ENCODE data around the gene KCTD3. TPM values are rescaled to one million over a fixed set of nuclear protein-coding genes. Genes with fewer than 3 reads are reported as not detected.

The KCTD3 gene
- total and polyA plus RNA-seq, 2 donors (not counting 1 experiment from before 2014, with no cell fraction given) = 2.3 to 3.0 TPM

- no peaks in the 10 kb centered on the region for H3K27me3 Mint-ChIP-seq
- 80% methylated on average over 1 of the region's 2 CpGs for WGBS (ENCODE audit: insufficient coverage)
These were observed 28.1 kb downstream of the KCTD3 start for GRCh38 chr1:215595231-215595630.

GRCh38 chr1:215597961-215598360 is 30.9 kb downstream of the KCTD3 start:
- no peaks in the 10 kb centered on the region for H3K9me3 Mint-ChIP-seq (ENCODE audit: insufficient read depth)
- POLR2A ChIA-PET = no interaction called here
- DNase-seq (no peak), ATAC-seq (ENCODE audit: low read depth) (no peak)
- H3K9ac ChIP-seq (ENCODE audit: low read length) = no peak overlapping the region
- peaks cover 0 to 1% of the 10 kb centered on the region in 2 experiments for H3K36me3 ChIP-seq (replicated peaks in 1 of 2; ENCODE audit: control extremely low read depth in 1 of 2, control insufficient read depth in 1 of 2, extremely low read depth in 1 of 2, insufficient read depth in 2 of 2, low read length in 1 of 2)
- H3K4me1 ChIP-seq (ENCODE audit: control insufficient read depth in 2 of 2, insufficient read depth in 2 of 2, low read length in 2 of 2) = no peaks in the 10 kb centered on the region
- H3K4me1 Mint-ChIP-seq = no peaks in the 10 kb centered on the region
- no peak overlapping the region for H3K4me3 ChIP-seq (ENCODE audit: control extremely low read depth in 1 of 5, extremely low read depth in 1 of 5, insufficient read depth in 1 of 5, low read depth in 2 of 5, low read length in 4 of 5)
- H3K4me3 Mint-ChIP-seq = no peak overlapping the region
- no peak overlapping the region for H2AFZ ChIP-seq (ENCODE audit: insufficient read depth, low read depth, low read length, poor library complexity, severe bottlenecking)
- H3K79me2 ChIP-seq (ENCODE audit: control insufficient read depth, insufficient read depth, low read length) = no peaks in the 10 kb centered on the region
- no peak overlapping the region for H3K27ac Mint-ChIP-seq
- no peaks in the 10 kb centered on the region for H3K27me3 Mint-ChIP-seq
- H4K20me1 ChIP-seq (ENCODE audit: control insufficient read depth, insufficient read depth, low read length, poor library complexity, severe bottlenecking) = no peaks in the 10 kb centered on the region
- no peak overlapping the region for H3K4me2 ChIP-seq (replicated peaks; ENCODE audit: low read depth, low read length, poor library complexity, severe bottlenecking)
- intact Hi-C loops (cut with micrococcal nuclease) = no loop called here
- H3K27me3 ChIP-seq (replicated peaks in 1 of 4; ENCODE audit: control extremely low read depth in 1 of 4, control insufficient read depth in 3 of 4, insufficient read depth in 4 of 4, low read length in 3 of 4) = no peaks in the 10 kb centered on the region
- CTCF ChIA-PET = no interaction called here
- no peak overlapping the region for H3K27ac ChIP-seq (ENCODE audit: low read length in 2 of 2)
- TF ChIP-seq, protein P1, sequence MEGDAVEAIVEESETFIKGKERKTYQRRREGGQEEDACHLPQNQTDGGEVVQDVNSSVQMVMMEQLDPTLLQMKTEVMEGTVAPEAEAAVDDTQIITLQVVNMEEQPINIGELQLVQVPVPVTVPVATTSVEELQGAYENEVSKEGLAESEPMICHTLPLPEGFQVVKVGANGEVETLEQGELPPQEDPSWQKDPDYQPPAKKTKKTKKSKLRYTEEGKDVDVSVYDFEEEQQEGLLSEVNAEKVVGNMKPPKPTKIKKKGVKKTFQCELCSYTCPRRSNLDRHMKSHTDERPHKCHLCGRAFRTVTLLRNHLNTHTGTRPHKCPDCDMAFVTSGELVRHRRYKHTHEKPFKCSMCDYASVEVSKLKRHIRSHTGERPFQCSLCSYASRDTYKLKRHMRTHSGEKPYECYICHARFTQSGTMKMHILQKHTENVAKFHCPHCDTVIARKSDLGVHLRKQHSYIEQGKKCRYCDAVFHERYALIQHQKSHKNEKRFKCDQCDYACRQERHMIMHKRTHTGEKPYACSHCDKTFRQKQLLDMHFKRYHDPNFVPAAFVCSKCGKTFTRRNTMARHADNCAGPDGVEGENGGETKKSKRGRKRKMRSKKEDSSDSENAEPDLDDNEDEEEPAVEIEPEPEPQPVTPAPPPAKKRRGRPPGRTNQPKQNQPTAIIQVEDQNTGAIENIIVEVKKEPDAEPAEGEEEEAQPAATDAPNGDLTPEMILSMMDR (IDR thresholded peaks at IDR 0.05) = no peak
- no peak for TF ChIP-seq EZH2 (IDR thresholded peaks at IDR 0.05; ENCODE audit: borderline replicate concordance, insufficient read depth, low read depth, low read length, poor library complexity, severe bottlenecking)
- H3K9me3 ChIP-seq (ENCODE audit: control extremely low read depth in 1 of 3, control insufficient read depth in 2 of 3, insufficient read depth in 1 of 3, low read length in 2 of 3) = no peaks in the 10 kb centered on the region

More at GRCh38 chr1:215595231-215595630, 28.1 kb downstream of the KCTD3 start:
- H3K27me3 ChIP-seq (replicated peaks in 1 of 4; ENCODE audit: control extremely low read depth in 1 of 4, control insufficient read depth in 3 of 4, insufficient read depth in 4 of 4, low read length in 3 of 4) = no peaks in the 10 kb centered on the region
- no peaks in the 10 kb centered on the region for H4K20me1 ChIP-seq (ENCODE audit: control insufficient read depth, insufficient read depth, low read length, poor library complexity, severe bottlenecking)
- Mint-ChIP-seq H3K4me1 (no peaks in the 10 kb centered on the region), H3K9me3 (ENCODE audit: insufficient read depth) (no peaks in the 10 kb centered on the region), H3K4me3 (no peak overlapping the region), H3K27ac (no peak overlapping the region)
- intact Hi-C loops (cut with micrococcal nuclease) = no loop called here
- no peak overlapping the region for H3K9ac ChIP-seq (ENCODE audit: low read length)
- ChIA-PET POLR2A (no interaction called here), CTCF (no interaction called here)
- no peak overlapping the region for H2AFZ ChIP-seq (ENCODE audit: insufficient read depth, low read depth, low read length, poor library complexity, severe bottlenecking)
- DNase-seq (no peak), ATAC-seq (ENCODE audit: low read depth) (no peak)
- TF ChIP-seq EZH2 (IDR thresholded peaks at IDR 0.05; ENCODE audit: borderline replicate concordance, insufficient read depth, low read depth, low read length, poor library complexity, severe bottlenecking) = no peak
- TF ChIP-seq, protein P1 (IDR thresholded peaks at IDR 0.05) = no peak
- no peaks in the 10 kb centered on the region for H3K79me2 ChIP-seq (ENCODE audit: control insufficient read depth, insufficient read depth, low read length)
- peaks cover 0 to 1% of the 10 kb centered on the region in 2 experiments for H3K36me3 ChIP-seq (replicated peaks in 1 of 2; ENCODE audit: control extremely low read depth in 1 of 2, control insufficient read depth in 1 of 2, extremely low read depth in 1 of 2, insufficient read depth in 2 of 2, low read length in 1 of 2)
- no peak overlapping the region for H3K4me3 ChIP-seq (ENCODE audit: control extremely low read depth in 1 of 5, extremely low read depth in 1 of 5, insufficient read depth in 1 of 5, low read depth in 2 of 5, low read length in 4 of 5)
- H3K4me2 ChIP-seq (replicated peaks; ENCODE audit: low read depth, low read length, poor library complexity, severe bottlenecking) = no peak overlapping the region
- H3K9me3 ChIP-seq (ENCODE audit: control extremely low read depth in 1 of 3, control insufficient read depth in 2 of 3, insufficient read depth in 1 of 3, low read length in 2 of 3) = no peaks in the 10 kb centered on the region
- H3K4me1 ChIP-seq (ENCODE audit: control insufficient read depth in 2 of 2, insufficient read depth in 2 of 2, low read length in 2 of 2) = no peaks in the 10 kb centered on the region
- no peak overlapping the region for H3K27ac ChIP-seq (ENCODE audit: low read length in 2 of 2)
